Measurements from ENCODE around the gene ZDHHC14.

DNA sequence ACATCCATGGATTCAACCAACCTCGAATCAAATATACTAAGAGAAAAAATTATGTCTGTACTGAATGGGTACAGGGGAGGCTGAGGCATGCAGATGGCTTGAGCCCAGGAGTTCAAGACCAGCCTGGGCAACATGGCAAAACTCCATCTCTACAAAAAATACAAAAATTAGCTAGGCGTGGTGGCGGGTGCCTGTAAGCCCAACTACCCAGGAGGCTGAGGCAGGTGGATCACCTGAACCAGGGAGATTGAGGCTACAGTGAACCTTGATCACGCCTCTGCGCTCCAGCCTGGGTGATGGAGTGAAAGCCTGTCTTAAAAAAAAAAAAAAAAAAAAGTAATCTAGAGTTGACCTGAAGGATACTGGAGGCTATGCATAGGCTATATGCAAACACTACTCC is 223.0 kb downstream of the ZDHHC14 start:
- TF ChIP-seq, protein P1, sequence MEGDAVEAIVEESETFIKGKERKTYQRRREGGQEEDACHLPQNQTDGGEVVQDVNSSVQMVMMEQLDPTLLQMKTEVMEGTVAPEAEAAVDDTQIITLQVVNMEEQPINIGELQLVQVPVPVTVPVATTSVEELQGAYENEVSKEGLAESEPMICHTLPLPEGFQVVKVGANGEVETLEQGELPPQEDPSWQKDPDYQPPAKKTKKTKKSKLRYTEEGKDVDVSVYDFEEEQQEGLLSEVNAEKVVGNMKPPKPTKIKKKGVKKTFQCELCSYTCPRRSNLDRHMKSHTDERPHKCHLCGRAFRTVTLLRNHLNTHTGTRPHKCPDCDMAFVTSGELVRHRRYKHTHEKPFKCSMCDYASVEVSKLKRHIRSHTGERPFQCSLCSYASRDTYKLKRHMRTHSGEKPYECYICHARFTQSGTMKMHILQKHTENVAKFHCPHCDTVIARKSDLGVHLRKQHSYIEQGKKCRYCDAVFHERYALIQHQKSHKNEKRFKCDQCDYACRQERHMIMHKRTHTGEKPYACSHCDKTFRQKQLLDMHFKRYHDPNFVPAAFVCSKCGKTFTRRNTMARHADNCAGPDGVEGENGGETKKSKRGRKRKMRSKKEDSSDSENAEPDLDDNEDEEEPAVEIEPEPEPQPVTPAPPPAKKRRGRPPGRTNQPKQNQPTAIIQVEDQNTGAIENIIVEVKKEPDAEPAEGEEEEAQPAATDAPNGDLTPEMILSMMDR (optimal IDR thresholded peaks at IDR 0.05 in 1 of 3, IDR thresholded peaks at IDR 0.05 in 1 of 3, conservative IDR thresholded peaks at IDR 0.05 in 1 of 3; ENCODE audit: extremely low read depth in 1 of 3, insufficient read depth in 2 of 3, low read length in 3 of 3) = no peak
- TF ChIP-seq EZH2 (IDR thresholded peaks at IDR 0.05; ENCODE audit: low read length) = no peak
